Right renal cortex interstitium (tissue), 3 donors: ENCODE measurements around the gene SMARCAD1. TPM values are rescaled to one million over a fixed set of nuclear protein-coding genes. Genes with fewer than 3 reads are reported as not detected.

Source experiments
- polyA plus RNA-seq, 3 donors: library from polyadenylated mRNA; unstranded; fragments of 120-200 nt; gene quantifications; one replicate each; pipeline ENCODE4 v1.2.1, GENCODE V29; 2013; ENCODE audit not compliant: insufficient read length in 3 of 3

SMARCAD1 gene
- polyA plus RNA-seq, 3 donors, result 55.8 to 67.2 (median 65.5) TPM

Other genes with a start within 250 kb of the SMARCAD1 start
- gene HPGDS, start 135.0 kb downstream of the SMARCAD1 start, polyA plus RNA-seq, result 1 to 10 TPM; 2.1 to 4.9 (median 4.2) TPM
- 10 to 100 TPM; 50.9 to 59.2 (median 54.0) TPM for gene PDLIM5, start 244.1 kb downstream of the SMARCAD1 start, polyA plus RNA-seq